Mesenchymal stem cell (in vitro differentiated cells and primary cell): ENCODE results near the gene KCNIP4.

Experiments used
- DNase-seq: peaks from one replicate; pipeline ENCODE4 v3.0.0-alpha.2; 2013
- H2AFZ ChIP-seq: one replicate; pipeline ENCODE4 v1.6.1; 2013; ENCODE audit warnings: low read depth, mild to moderate bottlenecking, control low read depth, inconsistent platforms, low read length, moderate library complexity
- H2AK5ac ChIP-seq: 2 replicates; pipeline ENCODE4 v1.6.1; 2013; ENCODE audit warnings: low read length, moderate library complexity, mild to moderate bottlenecking, inconsistent platforms; ENCODE audit not compliant: severe bottlenecking
- H2BK120ac ChIP-seq: one replicate; pipeline ENCODE4 v1.6.1; 2013; ENCODE audit warnings: low read depth, mild to moderate bottlenecking, inconsistent platforms, low read length, moderate library complexity
- H2BK12ac ChIP-seq, 2 experiments: one replicate each; pipeline ENCODE4 v1.6.1; 2013; ENCODE audit warnings: inconsistent platforms in 2 of 2, low read length in 2 of 2, mild to moderate bottlenecking in 2 of 2, moderate library complexity in 2 of 2, control low read depth in 1 of 2
- H2BK15ac ChIP-seq: one replicate; pipeline ENCODE4 v1.6.1; 2013; ENCODE audit warnings: mild to moderate bottlenecking, low read depth, inconsistent platforms; ENCODE audit not compliant: poor library complexity, severe bottlenecking
- H2BK5ac ChIP-seq: 2 replicates; pipeline ENCODE4 v1.6.1; 2013; ENCODE audit warnings: low read depth, mild to moderate bottlenecking, low read length, control low read depth, inconsistent platforms; ENCODE audit not compliant: poor library complexity, severe bottlenecking
- H3K14ac ChIP-seq, 2 experiments: one replicate each; pipeline ENCODE4 v1.6.1; 2013; ENCODE audit warnings: inconsistent platforms in 2 of 2, low read length in 2 of 2, control low read depth in 1 of 2, mild to moderate bottlenecking in 1 of 2, moderate library complexity in 1 of 2
- H3K18ac ChIP-seq, 2 experiments: one replicate each; pipeline ENCODE4 v1.6.1; 2013; ENCODE audit warnings: inconsistent platforms in 2 of 2, low read length in 2 of 2, control low read depth in 1 of 2, low read depth in 1 of 2, mild to moderate bottlenecking in 1 of 2
- H3K23ac ChIP-seq, 2 experiments: one replicate each; pipeline ENCODE4 v1.6.1; 2013; ENCODE audit warnings: inconsistent platforms in 2 of 2, low read length in 2 of 2, mild to moderate bottlenecking in 2 of 2, moderate library complexity in 2 of 2, control low read depth in 1 of 2
- H3K27ac ChIP-seq: 2 replicates; pipeline ENCODE4 v1.5.1; 2013; ENCODE audit warnings: mild to moderate bottlenecking, moderate library complexity, low read length, control low read depth, inconsistent platforms; ENCODE audit not compliant: poor library complexity, severe bottlenecking
- H3K27me3 ChIP-seq, 2 experiments: 2 replicates each; pipeline versions ENCODE4 v1.6.1 to v1.7.0; 2013; ENCODE audit warnings: low read length in 2 of 2, mild to moderate bottlenecking in 2 of 2, moderate library complexity in 2 of 2, control low read depth in 1 of 2, inconsistent platforms in 1 of 2; ENCODE audit not compliant: control insufficient read depth in 1 of 2, insufficient read depth in 1 of 2
- H3K36me3 ChIP-seq, 2 experiments: 2 replicates each; pipeline versions ENCODE4 v1.6.1 to v1.7.0; 2013; ENCODE audit warnings: low read length in 2 of 2, control low read depth in 1 of 2, inconsistent platforms in 1 of 2, low read depth in 1 of 2, mild to moderate bottlenecking in 1 of 2; ENCODE audit not compliant: insufficient read depth in 2 of 2, control insufficient read depth in 1 of 2
- H3K4ac ChIP-seq, 2 experiments: one replicate each; pipeline ENCODE4 v1.6.1; 2013; ENCODE audit warnings: inconsistent platforms in 2 of 2, low read length in 2 of 2, mild to moderate bottlenecking in 2 of 2, moderate library complexity in 2 of 2, control low read depth in 1 of 2, low read depth in 1 of 2
- H3K4me1 ChIP-seq: 2 replicates; pipeline ENCODE4 v1.6.1; 2013; ENCODE audit warnings: low read depth, low read length, control low read depth; ENCODE audit not compliant: control insufficient read depth, insufficient read depth
- H3K4me2 ChIP-seq: 2 replicates; pipeline ENCODE4 v1.6.1; 2013; ENCODE audit warnings: low read length, mild to moderate bottlenecking, inconsistent platforms; ENCODE audit not compliant: poor library complexity, severe bottlenecking
- H3K4me3 ChIP-seq, 2 experiments: 2 replicates each; pipeline versions ENCODE4 v1.5.1 to v1.7.0; 2013; ENCODE audit warnings: low read length in 2 of 2, mild to moderate bottlenecking in 2 of 2, control low read depth in 1 of 2, low read depth in 1 of 2; ENCODE audit not compliant: insufficient read depth in 1 of 2
- H3K79me1 ChIP-seq: replicated peaks from 2 replicates; pipeline ENCODE4 v1.6.1; 2013; ENCODE audit warnings: mild to moderate bottlenecking, control low read depth, low read length, inconsistent platforms; ENCODE audit not compliant: poor library complexity, severe bottlenecking
- H3K9ac ChIP-seq: 2 replicates; pipeline ENCODE4 v1.7.0; 2013; ENCODE audit warnings: mild to moderate bottlenecking, low read length, moderate library complexity
- H3K9me3 ChIP-seq: 2 replicates; pipeline ENCODE4 v1.7.0; 2013; ENCODE audit warnings: mild to moderate bottlenecking, low read length; ENCODE audit not compliant: control insufficient read depth
- H4K8ac ChIP-seq: one replicate; pipeline ENCODE4 v1.6.1; 2013; ENCODE audit warnings: inconsistent platforms, mild to moderate bottlenecking, low read length, moderate library complexity
- H4K91ac ChIP-seq: one replicate; pipeline ENCODE4 v1.6.1; 2013; ENCODE audit warnings: mild to moderate bottlenecking, low read length, inconsistent platforms
- WGBS: methylation state at CpG from one replicate; pipeline ENCODE4 v1.1.7; 2013; ENCODE audit warnings: mixed read lengths; 5-methylcytosine and 5-hydroxymethylcytosine counted together

Gene KCNIP4

GRCh38 chr4:21769404-21770147 lies 179.0 kb downstream of the KCNIP4 start:
- Histone ChIP-seq H4K91ac (no peak overlapping the region), H3K18ac (no peak overlapping the region), H2AFZ (no peak overlapping the region), H3K23ac (no peak overlapping the region), H3K27ac (peak overlapping the region; percentile 40), H2AK5ac (no peak overlapping the region), H3K4me3 (no peak overlapping the region), H3K4me1 (no peaks in the 10 kb centered on the region), H3K9ac (peak overlapping the region; percentile 62), H3K14ac (no peak overlapping the region), H3K79me1 (no peaks in the 10 kb centered on the region), H2BK15ac (no peak overlapping the region), H3K4me2 (no peak overlapping the region), H3K9me3 (no peaks in the 10 kb centered on the region), H2BK120ac (no peak overlapping the region), H2BK12ac (no peak overlapping the region), H3K27me3 (no peaks in the 10 kb centered on the region), H3K4ac (no peak overlapping the region), H4K8ac (no peak overlapping the region), H3K36me3 (no peaks in the 10 kb centered on the region), H2BK5ac (peak overlapping the region; percentile 14)
- peak; percentile 64 for DNase-seq
- WGBS = 90% methylated on average over 2 of the region's 4 CpGs

GRCh38 chr4:21768349-21769310 lies 179.9 kb downstream of the KCNIP4 start:
- no peak overlapping the region for H3K14ac ChIP-seq
- no peak overlapping the region for H2BK15ac ChIP-seq
- H3K9ac ChIP-seq = peak overlapping the region; percentile 62
- H4K91ac ChIP-seq = no peak overlapping the region
- no peaks in the 10 kb centered on the region for H3K9me3 ChIP-seq
- DNase-seq = peak; percentile 66
- H3K36me3 ChIP-seq = no peaks in the 10 kb centered on the region
- H3K79me1 ChIP-seq = no peaks in the 10 kb centered on the region
- H2AK5ac ChIP-seq = no peak overlapping the region
- peak overlapping the region in 1 of 2 experiments; percentile 40 for H3K4me3 ChIP-seq
- no peak overlapping the region for H3K4me2 ChIP-seq
- H2BK5ac ChIP-seq = no peak overlapping the region
- 20% methylated on average over 3 of the region's 6 CpGs for WGBS
- H3K27me3 ChIP-seq = no peaks in the 10 kb centered on the region
- H4K8ac ChIP-seq = no peak overlapping the region
- H2BK120ac ChIP-seq = no peak overlapping the region
- no peak overlapping the region for H2AFZ ChIP-seq
- no peak overlapping the region for H3K23ac ChIP-seq
- H3K4ac ChIP-seq = no peak overlapping the region
- no peak overlapping the region for H3K18ac ChIP-seq
- no peak overlapping the region for H2BK12ac ChIP-seq
- no peak overlapping the region for H3K27ac ChIP-seq
- H3K4me1 ChIP-seq = no peaks in the 10 kb centered on the region

GRCh38 chr4:21765810-21766407 lies 182.7 kb downstream of the KCNIP4 start:
- 35% methylated on average over 8 of the region's 8 CpGs for WGBS
- no peak overlapping the region for H3K18ac ChIP-seq

GRCh38 chr4:21763855-21764254 lies 184.7 kb downstream of the KCNIP4 start:
- H3K36me3 ChIP-seq = no peaks in the 10 kb centered on the region
- H3K27me3 ChIP-seq = no peaks in the 10 kb centered on the region
- H2AFZ ChIP-seq = no peak overlapping the region
- no peaks in the 10 kb centered on the region for H3K9me3 ChIP-seq
- no peak for DNase-seq
- 94% methylated on average over 1 of the region's 1 CpG for WGBS
- H3K18ac ChIP-seq = no peak overlapping the region
- no peak overlapping the region for H2BK120ac ChIP-seq
- H3K4me2 ChIP-seq = no peak overlapping the region
- no peaks in the 10 kb centered on the region for H3K79me1 ChIP-seq
- H3K14ac ChIP-seq = no peak overlapping the region
- no peak overlapping the region for H3K9ac ChIP-seq
- no peak overlapping the region for H2BK5ac ChIP-seq
- H3K4me1 ChIP-seq = no peaks in the 10 kb centered on the region
- no peak overlapping the region for H2BK15ac ChIP-seq
- H3K27ac ChIP-seq = no peak overlapping the region
- H4K91ac ChIP-seq = no peak overlapping the region
- H3K23ac ChIP-seq = no peak overlapping the region
- H2AK5ac ChIP-seq = no peak overlapping the region
- H3K4me3 ChIP-seq = no peak overlapping the region
- H2BK12ac ChIP-seq = no peak overlapping the region
- no peak overlapping the region for H3K4ac ChIP-seq
- H4K8ac ChIP-seq = no peak overlapping the region

More at GRCh38 chr4:21765810-21766407, 182.7 kb downstream of the KCNIP4 start:
- Histone ChIP-seq H2AK5ac (no peak overlapping the region), H3K9ac (no peak overlapping the region), H3K4me3 (no peak overlapping the region), H4K91ac (no peak overlapping the region), H3K79me1 (no peaks in the 10 kb centered on the region), H2BK15ac (no peak overlapping the region), H3K14ac (no peak overlapping the region), H3K4me1 (no peaks in the 10 kb centered on the region), H2AFZ (no peak overlapping the region), H3K4me2 (no peak overlapping the region), H2BK120ac (no peak overlapping the region), H3K27me3 (no peaks in the 10 kb centered on the region), H4K8ac (no peak overlapping the region), H3K27ac (no peak overlapping the region), H3K36me3 (no peaks in the 10 kb centered on the region), H3K23ac (no peak overlapping the region), H2BK5ac (no peak overlapping the region), H3K9me3 (no peaks in the 10 kb centered on the region), H3K4ac (no peak overlapping the region), H2BK12ac (no peak overlapping the region)
- peak; percentile 64 for DNase-seq
